ENCODE data around the gene SSTR3. TPM values are rescaled to one million over a fixed set of nuclear protein-coding genes. Genes with fewer than 3 reads are reported as not detected.
"Not testable (repeated sequence)": the region's sequence is repeated elsewhere in the genome, so short reads cannot be mapped to it uniquely, and the experiment has no call there.

SSTR3 gene
- total RNA-seq, 1 experiment from 2014 or later: not detected

GRCh38 chr22:37234736-37235711 is 22.7 kb upstream of the SSTR3 start:
- no peak for TF ChIP-seq CTCF (conservative IDR thresholded peaks at IDR 0.05; ENCODE audit: low read depth, low read length)
- no peak for TF ChIP-seq EZH2 (IDR thresholded peaks at IDR 0.05; ENCODE audit: borderline replicate concordance, low read depth, low read length, poor library complexity, severe bottlenecking)
- H3K9me3 ChIP-seq (ENCODE audit: low read depth, low read length, poor library complexity, severe bottlenecking): no peaks in the 10 kb centered on the region
- no peak for DNase-seq (ENCODE audit: low spot score)
- CTCF ChIA-PET: no interaction called here
- H3K27me3 ChIP-seq (replicated peaks; ENCODE audit: insufficient read depth, low read depth, low read length, poor library complexity): no peaks in the 10 kb centered on the region
- no peak overlapping the region for H3K27ac ChIP-seq (ENCODE audit: low read depth, low read length, poor library complexity, severe bottlenecking)
- peaks cover under 1% of the 10 kb centered on the region for H3K4me1 ChIP-seq (ENCODE audit: insufficient read depth, low read length, poor library complexity, severe bottlenecking)
- POLR2A ChIA-PET (ENCODE audit: low non-redundant PET): no interaction called here
- BruUV-seq (replicated peaks): no TSS peak
- intact Hi-C loops (cut with micrococcal nuclease; ENCODE audit: unreplicated experiment): no loop called here
- no peaks in the 10 kb centered on the region for H3K36me3 ChIP-seq (ENCODE audit: insufficient read depth, low read length, poor library complexity, severe bottlenecking)
- no peak overlapping the region for H3K4me3 ChIP-seq (ENCODE audit: low read depth, low read length, poor library complexity, severe bottlenecking)

- no TSS peak for BruUV-seq (replicated peaks)
- TF ChIP-seq CTCF (conservative IDR thresholded peaks at IDR 0.05; ENCODE audit: low read depth, low read length) (no peak), EZH2 (IDR thresholded peaks at IDR 0.05; ENCODE audit: borderline replicate concordance, low read depth, low read length, poor library complexity, severe bottlenecking) (no peak)
- peaks cover 8% of the 10 kb centered on the region for H3K4me1 ChIP-seq (ENCODE audit: insufficient read depth, low read length, poor library complexity, severe bottlenecking)
- no peak overlapping the region for H3K4me3 ChIP-seq (ENCODE audit: low read depth, low read length, poor library complexity, severe bottlenecking)
- H3K27me3 ChIP-seq (replicated peaks; ENCODE audit: insufficient read depth, low read depth, low read length, poor library complexity): no peaks in the 10 kb centered on the region
- H3K36me3 ChIP-seq (ENCODE audit: insufficient read depth, low read length, poor library complexity, severe bottlenecking): no peaks in the 10 kb centered on the region
- no peaks in the 10 kb centered on the region for H3K9me3 ChIP-seq (ENCODE audit: low read depth, low read length, poor library complexity, severe bottlenecking)
- POLR2A ChIA-PET (ENCODE audit: low non-redundant PET): no interaction called here
- intact Hi-C loops (cut with micrococcal nuclease; ENCODE audit: unreplicated experiment): no loop called here
- CTCF ChIA-PET: no interaction called here
- no peak for DNase-seq (ENCODE audit: low spot score)
- H3K27ac ChIP-seq (ENCODE audit: low read depth, low read length, poor library complexity, severe bottlenecking): no peak overlapping the region
These were observed 21.7 kb upstream of the SSTR3 start for GRCh38 chr22:37233751-37234631.

- CTCF ChIA-PET; H3K4me3 ChIP-seq (ENCODE audit: low read depth, low read length, poor library complexity, severe bottlenecking); H3K27me3 ChIP-seq (replicated peaks; ENCODE audit: insufficient read depth, low read depth, low read length, poor library complexity); POLR2A ChIA-PET (ENCODE audit: low non-redundant PET); intact Hi-C loops (cut with micrococcal nuclease; ENCODE audit: unreplicated experiment); H3K9me3 ChIP-seq (ENCODE audit: low read depth, low read length, poor library complexity, severe bottlenecking); H3K27ac ChIP-seq (ENCODE audit: low read depth, low read length, poor library complexity, severe bottlenecking); DNase-seq (ENCODE audit: low spot score); BruUV-seq (replicated peaks); H3K36me3 ChIP-seq (ENCODE audit: insufficient read depth, low read length, poor library complexity, severe bottlenecking): not testable (repeated sequence)
- peaks cover 14% of the 10 kb centered on the region for H3K4me1 ChIP-seq (ENCODE audit: insufficient read depth, low read length, poor library complexity, severe bottlenecking)
These were observed 21.1 kb upstream of the SSTR3 start for GRCh38 chr22:37233371-37233750.
